Lower leg skin (tissue), 3 donors: ENCODE data around the gene STARD9.

ENCODE experiments used
- POLR2A ChIP-seq, 2 donors: fragments of 450-650 bp; IDR thresholded peaks; one replicate each; pipeline ENCODE4 v1.6.1; 2016 to 2017; ENCODE audit warnings: antibody characterized with exemption in 2 of 2, mild to moderate bottlenecking in 1 of 2, moderate library complexity in 1 of 2
- TF ChIP-seq, protein P1 (sequence below), 3 donors: fragments of 450-650 bp; IDR thresholded peaks; one replicate each; pipeline ENCODE4 v1.5.1; 2016; ENCODE audit warnings: antibody characterized with exemption in 3 of 3, mild to moderate bottlenecking in 3 of 3, moderate library complexity in 2 of 3

DNA sequence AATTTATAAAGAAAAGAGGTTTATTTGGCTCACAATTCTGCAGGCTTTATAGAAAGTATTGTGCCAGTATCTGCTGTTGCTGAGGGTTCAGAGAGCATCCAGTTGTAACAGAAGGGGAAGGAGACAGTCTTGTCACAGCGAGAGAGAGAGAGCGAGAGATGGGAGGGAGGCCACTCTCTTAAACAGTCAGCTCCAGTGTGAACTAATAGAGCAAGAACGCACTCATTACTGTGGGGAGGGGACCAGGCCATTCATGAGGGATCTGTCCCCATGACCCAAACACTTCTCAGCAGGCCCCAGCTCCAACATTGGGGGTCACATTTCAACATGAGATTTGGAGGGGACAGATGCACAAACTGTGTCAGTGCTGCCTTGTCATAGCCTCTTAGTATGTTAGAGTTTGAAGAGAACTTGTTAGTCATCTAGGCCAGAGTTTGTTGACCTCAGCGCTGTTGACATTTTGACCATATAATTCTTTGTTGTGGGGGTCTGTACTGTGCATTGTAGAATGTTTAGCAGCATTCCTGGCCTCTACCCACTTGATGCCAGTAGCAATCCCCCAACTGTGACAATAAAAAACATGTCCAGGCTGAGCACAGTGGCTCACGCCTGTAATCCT, 15.3 kb downstream of the STARD9 start:
- TF ChIP-seq, protein P1, sequence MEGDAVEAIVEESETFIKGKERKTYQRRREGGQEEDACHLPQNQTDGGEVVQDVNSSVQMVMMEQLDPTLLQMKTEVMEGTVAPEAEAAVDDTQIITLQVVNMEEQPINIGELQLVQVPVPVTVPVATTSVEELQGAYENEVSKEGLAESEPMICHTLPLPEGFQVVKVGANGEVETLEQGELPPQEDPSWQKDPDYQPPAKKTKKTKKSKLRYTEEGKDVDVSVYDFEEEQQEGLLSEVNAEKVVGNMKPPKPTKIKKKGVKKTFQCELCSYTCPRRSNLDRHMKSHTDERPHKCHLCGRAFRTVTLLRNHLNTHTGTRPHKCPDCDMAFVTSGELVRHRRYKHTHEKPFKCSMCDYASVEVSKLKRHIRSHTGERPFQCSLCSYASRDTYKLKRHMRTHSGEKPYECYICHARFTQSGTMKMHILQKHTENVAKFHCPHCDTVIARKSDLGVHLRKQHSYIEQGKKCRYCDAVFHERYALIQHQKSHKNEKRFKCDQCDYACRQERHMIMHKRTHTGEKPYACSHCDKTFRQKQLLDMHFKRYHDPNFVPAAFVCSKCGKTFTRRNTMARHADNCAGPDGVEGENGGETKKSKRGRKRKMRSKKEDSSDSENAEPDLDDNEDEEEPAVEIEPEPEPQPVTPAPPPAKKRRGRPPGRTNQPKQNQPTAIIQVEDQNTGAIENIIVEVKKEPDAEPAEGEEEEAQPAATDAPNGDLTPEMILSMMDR (IDR thresholded peaks at IDR 0.05): no peak
- no peak for TF ChIP-seq POLR2A (IDR thresholded peaks at IDR 0.05)
